ENCODE data around the gene SAMD8.

DNA sequence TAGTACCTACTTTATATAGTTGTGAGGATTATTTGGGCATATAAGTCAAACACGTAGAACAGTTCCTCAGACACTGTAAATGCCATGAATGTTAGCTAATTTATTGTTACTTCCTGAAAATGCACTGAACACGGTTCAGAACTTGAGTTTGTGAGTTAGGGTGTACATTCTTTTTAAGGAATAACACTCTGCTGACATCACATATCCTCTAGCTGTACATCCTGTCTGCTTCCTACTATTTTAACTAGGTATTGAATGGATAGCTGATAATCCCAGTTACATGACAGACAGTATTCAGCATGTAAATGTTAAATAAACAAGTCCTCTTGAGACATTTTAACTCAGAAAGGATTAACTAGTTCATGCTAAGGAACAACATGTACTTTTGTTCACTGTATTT, 16.0 kb downstream of the SAMD8 start:
- no peak for TF ChIP-seq GATA3 (IDR thresholded peaks at IDR 0.05; ENCODE audit: low read depth, low read length)
- no peak for TF ChIP-seq GATA2 (IDR thresholded peaks at IDR 0.05; ENCODE audit: low read depth, low read length)
